Testis (tissue), 3 donors: ENCODE results near the gene ME1. TPM values are rescaled to one million over a fixed set of nuclear protein-coding genes. Genes with fewer than 3 reads are reported as not detected.
"Not testable (repeated sequence)": the region's sequence is repeated elsewhere in the genome, so short reads cannot be mapped to it uniquely, and the experiment has no call there.

Experiments used
- DNase-seq: peaks from one replicate; pipeline ENCODE4 v3.0.0-alpha.2; 2019
- H3K27ac ChIP-seq, 2 donors: fragments of 200-600 bp; sonication (generic); one replicate each; pipeline ENCODE4 v1.5.1; 2019
- H3K27me3 ChIP-seq: fragments of 200-600 bp; sonication (generic); one replicate; pipeline ENCODE4 v1.5.1; 2019
- H3K36me3 ChIP-seq: fragments of 200-600 bp; sonication (generic); one replicate; pipeline ENCODE4 v1.5.1; 2017; ENCODE audit warnings: low read depth; ENCODE audit errors: missing control alignments
- H3K4me1 ChIP-seq: fragments of 200-600 bp; sonication (generic); one replicate; pipeline ENCODE4 v1.5.1; 2019
- H3K4me3 ChIP-seq, 2 donors: fragments of 200-600 bp; sonication (generic); one replicate each; pipeline ENCODE4 v1.5.1; 2017 to 2019
- H3K9me3 ChIP-seq: fragments of 200-600 bp; sonication (generic); one replicate; pipeline ENCODE4 v1.5.1; 2017
- CTCF ChIP-seq, 3 experiments: fragments of 450-650 bp in 2 of 3; fragments of 200-600 bp in 1 of 3; sonication (generic) in 1 of 3; IDR thresholded peaks; one replicate each; pipeline ENCODE4 v1.5.1; 2016 to 2019; ENCODE audit warnings: antibody characterized with exemption in 3 of 3, mild to moderate bottlenecking in 2 of 3, moderate library complexity in 1 of 3
- POLR2A ChIP-seq: fragments of 450-650 bp; IDR thresholded peaks from one replicate; pipeline ENCODE4 v1.6.1; 2017; ENCODE audit warnings: antibody characterized with exemption, mild to moderate bottlenecking, moderate library complexity
- WGBS, 2 donors: methylation state at CpG; one replicate each; pipeline ENCODE4 v1.1.5; 2018; 5-methylcytosine and 5-hydroxymethylcytosine counted together
- intact Hi-C: fragments of 100-400 bp; cut with DNase I; formaldehyde crosslinking; loops from one replicate; pipeline ENCODE4 v1.15.1; 2023; ENCODE audit warnings: low total_unique reads
- polyA plus RNA-seq: library from polyadenylated mRNA; stranded (reverse); fragments of 350-450 nt; fragmentation: Illumina TruSeq; extraction: RNeasy Lipid Tissue Mini Kit (QIAGEN cat#74804); gene quantifications from one replicate; pipeline ENCODE4 v1.2.3, GENCODE V29; 2014; ENCODE audit warnings: low read depth, low replicate concordance; ENCODE audit not compliant: insufficient read depth
- total RNA-seq, 2 donors: library from RNA; depleted of rRNA; stranded (reverse); fragments of >200 nt; gene quantifications; one replicate each; pipeline ENCODE4 v1.2.3, GENCODE V29; 2016

Gene ME1
- total and polyA plus RNA-seq, 3 donors from 2014 or later = 28.0 to 37.2 (median 32.9) TPM

- Histone ChIP-seq H3K36me3 (no peaks in the 10 kb centered on the region), H3K27ac (no peak overlapping the region), H3K27me3 (no peaks in the 10 kb centered on the region), H3K4me1 (no peaks in the 10 kb centered on the region), H3K9me3 (no peaks in the 10 kb centered on the region), H3K4me3 (no peak overlapping the region)
- TF ChIP-seq CTCF (IDR thresholded peaks at IDR 0.05) = no peak
- TF ChIP-seq POLR2A = no peak
- no peak for DNase-seq
- intact Hi-C loops = no loop called here
Measured at GRCh38 chr6:83459663-83460062, 28.8 kb upstream of the ME1 start.

GRCh38 chr6:83450015-83450414, 19.2 kb upstream of the ME1 start:
- H3K9me3 ChIP-seq, H3K4me1 ChIP-seq, H3K27me3 ChIP-seq, H3K36me3 ChIP-seq, H3K4me3 ChIP-seq, intact Hi-C loops, DNase-seq, H3K27ac ChIP-seq: not testable (repeated sequence)
- 98% methylated on average over 6 of the region's 6 CpGs for WGBS, 2 donors

- H3K27ac ChIP-seq, H3K36me3 ChIP-seq, H3K4me1 ChIP-seq, H3K27me3 ChIP-seq, H3K9me3 ChIP-seq, intact Hi-C loops, DNase-seq, H3K4me3 ChIP-seq: not testable (repeated sequence)
- WGBS, 2 donors = 81 to 95% methylated on average over 9 of the region's 9 CpGs
Measured at GRCh38 chr6:83444086-83444699, 13.3 kb upstream of the ME1 start.

GRCh38 chr6:83443516-83443915, 12.7 kb upstream of the ME1 start:
- Histone ChIP-seq H3K36me3 (no peaks in the 10 kb centered on the region), H3K4me3 (no peak overlapping the region), H3K4me1 (no peaks in the 10 kb centered on the region), H3K27ac (no peak overlapping the region), H3K9me3 (no peaks in the 10 kb centered on the region), H3K27me3 (no peaks in the 10 kb centered on the region)
- DNase-seq = no peak
- 84 to 95% methylated on average over 4 of the region's 4 CpGs for WGBS, 2 donors
- intact Hi-C loops = no loop called here
- no peak for TF ChIP-seq CTCF (IDR thresholded peaks at IDR 0.05)
- TF ChIP-seq POLR2A = no peak

GRCh38 chr6:83442752-83443151, 11.9 kb upstream of the ME1 start:
- no peak for DNase-seq
- 78 to 79% methylated on average over 2 of the region's 2 CpGs for WGBS, 2 donors

More at GRCh38 chr6:83442752-83443151, 11.9 kb upstream of the ME1 start:
- no peaks in the 10 kb centered on the region for H3K27me3 ChIP-seq
- no peak overlapping the region for H3K4me3 ChIP-seq
- H3K9me3 ChIP-seq = no peaks in the 10 kb centered on the region
- no peaks in the 10 kb centered on the region for H3K4me1 ChIP-seq
- intact Hi-C loops = no loop called here
- no peak overlapping the region for H3K27ac ChIP-seq
- TF ChIP-seq POLR2A (no peak), CTCF (IDR thresholded peaks at IDR 0.05) (no peak)
- no peaks in the 10 kb centered on the region for H3K36me3 ChIP-seq
